ENCODE data around the gene TNNI2. TPM values are rescaled to one million over a fixed set of nuclear protein-coding genes. Genes with fewer than 3 reads are reported as not detected.

TNNI2 gene
- polyA plus RNA-seq, 1 of the 3 experiments (the other 2 are of a cell fraction), result not detected

GRCh38 chr11:1845095-1845429, 6.3 kb downstream of the TNNI2 start:
- no peaks in the 10 kb centered on the region for H3K27me3 ChIP-seq (ENCODE audit: insufficient read depth)
- no peaks in the 10 kb centered on the region for H3F3A ChIP-seq (replicated peaks; ENCODE audit: insufficient read depth)
- no peaks in the 10 kb centered on the region for H3K79me2 ChIP-seq (ENCODE audit: insufficient read depth)
- H3K9me2 ChIP-seq, result no peaks in the 10 kb centered on the region
- no peak overlapping the region for H3K9ac ChIP-seq
- H3K9me3 ChIP-seq, result no peaks in the 10 kb centered on the region
- CTCF ChIA-PET, result interaction anchor here (4.6 kb wide), 1 partner anchor 13 kb away, joined by 28 read pairs; no protein-coding TSS in a partner anchor
- no peak for DNase-seq
- no peak overlapping the region for H3K4me2 ChIP-seq
- H3K4me1 ChIP-seq (ENCODE audit: control insufficient read depth in 1 of 2, insufficient read depth in 2 of 2, low read depth in 1 of 2, low read length in 1 of 2), result peaks cover 0 to 2% of the 10 kb centered on the region in 2 experiments; a peak in 1 of 4 replicates
- no peak overlapping the region for H2AFZ ChIP-seq (ENCODE audit: low read depth)
- no peak overlapping the region for H3K4me3 ChIP-seq (ENCODE audit: low read depth in 2 of 2, low read length in 1 of 2)
- H3K36me3 ChIP-seq (replicated peaks in 1 of 2; ENCODE audit: control insufficient read depth in 1 of 2, insufficient read depth in 2 of 2, low read length in 1 of 2), result no peaks in the 10 kb centered on the region
- POLR2A ChIA-PET, result no interaction called here
- TF ChIP-seq GATA2 (CRISPR knock-in tag; IDR thresholded peaks at IDR 0.05) (no peak), PBX3 (IDR thresholded peaks at IDR 0.05) (no peak), ELF1 (IDR thresholded peaks at IDR 0.05) (no peak), FOSL2 (IDR thresholded peaks at IDR 0.05; ENCODE audit: borderline replicate concordance, low read depth) (no peak), RAD21 (IDR thresholded peaks at IDR 0.05; ENCODE audit: low read length) (no peak), USF2 (IDR thresholded peaks at IDR 0.05; ENCODE audit: borderline replicate concordance, low read depth, low read length) (no peak), ZBTB33 (IDR thresholded peaks at IDR 0.05; ENCODE audit: borderline replicate concordance, low read depth) (no peak), MXI1 (IDR thresholded peaks at IDR 0.05; ENCODE audit: low read depth, low read length) (no peak), RXRA (IDR thresholded peaks at IDR 0.05; ENCODE audit: borderline replicate concordance, low read depth) (no peak)
- TF ChIP-seq, protein P1, sequence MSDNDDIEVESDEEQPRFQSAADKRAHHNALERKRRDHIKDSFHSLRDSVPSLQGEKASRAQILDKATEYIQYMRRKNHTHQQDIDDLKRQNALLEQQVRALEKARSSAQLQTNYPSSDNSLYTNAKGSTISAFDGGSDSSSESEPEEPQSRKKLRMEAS (IDR thresholded peaks at IDR 0.05; ENCODE audit: low read depth), result no peak
- TF ChIP-seq, protein P2, sequence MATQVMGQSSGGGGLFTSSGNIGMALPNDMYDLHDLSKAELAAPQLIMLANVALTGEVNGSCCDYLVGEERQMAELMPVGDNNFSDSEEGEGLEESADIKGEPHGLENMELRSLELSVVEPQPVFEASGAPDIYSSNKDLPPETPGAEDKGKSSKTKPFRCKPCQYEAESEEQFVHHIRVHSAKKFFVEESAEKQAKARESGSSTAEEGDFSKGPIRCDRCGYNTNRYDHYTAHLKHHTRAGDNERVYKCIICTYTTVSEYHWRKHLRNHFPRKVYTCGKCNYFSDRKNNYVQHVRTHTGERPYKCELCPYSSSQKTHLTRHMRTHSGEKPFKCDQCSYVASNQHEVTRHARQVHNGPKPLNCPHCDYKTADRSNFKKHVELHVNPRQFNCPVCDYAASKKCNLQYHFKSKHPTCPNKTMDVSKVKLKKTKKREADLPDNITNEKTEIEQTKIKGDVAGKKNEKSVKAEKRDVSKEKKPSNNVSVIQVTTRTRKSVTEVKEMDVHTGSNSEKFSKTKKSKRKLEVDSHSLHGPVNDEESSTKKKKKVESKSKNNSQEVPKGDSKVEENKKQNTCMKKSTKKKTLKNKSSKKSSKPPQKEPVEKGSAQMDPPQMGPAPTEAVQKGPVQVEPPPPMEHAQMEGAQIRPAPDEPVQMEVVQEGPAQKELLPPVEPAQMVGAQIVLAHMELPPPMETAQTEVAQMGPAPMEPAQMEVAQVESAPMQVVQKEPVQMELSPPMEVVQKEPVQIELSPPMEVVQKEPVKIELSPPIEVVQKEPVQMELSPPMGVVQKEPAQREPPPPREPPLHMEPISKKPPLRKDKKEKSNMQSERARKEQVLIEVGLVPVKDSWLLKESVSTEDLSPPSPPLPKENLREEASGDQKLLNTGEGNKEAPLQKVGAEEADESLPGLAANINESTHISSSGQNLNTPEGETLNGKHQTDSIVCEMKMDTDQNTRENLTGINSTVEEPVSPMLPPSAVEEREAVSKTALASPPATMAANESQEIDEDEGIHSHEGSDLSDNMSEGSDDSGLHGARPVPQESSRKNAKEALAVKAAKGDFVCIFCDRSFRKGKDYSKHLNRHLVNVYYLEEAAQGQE (IDR thresholded peaks at IDR 0.05; ENCODE audit: low read depth, low read length), result no peak
- no peak overlapping the region for H3K27ac ChIP-seq (ENCODE audit: low read depth in 2 of 2, low read length in 1 of 2)
- 50% methylated on average over 1 of the region's 1 CpG for WGBS (ENCODE audit: low lambda C conversion rate)
- no peaks in the 10 kb centered on the region for H4K20me1 ChIP-seq (ENCODE audit: insufficient read depth)

Measured in SK-N-SH (cell line).